ENCODE measurements around the gene PTRHD1.

GRCh38 chr2:24831221-24832072 is 38.3 kb upstream of the PTRHD1 start:
- TF ChIP-seq, protein P1, sequence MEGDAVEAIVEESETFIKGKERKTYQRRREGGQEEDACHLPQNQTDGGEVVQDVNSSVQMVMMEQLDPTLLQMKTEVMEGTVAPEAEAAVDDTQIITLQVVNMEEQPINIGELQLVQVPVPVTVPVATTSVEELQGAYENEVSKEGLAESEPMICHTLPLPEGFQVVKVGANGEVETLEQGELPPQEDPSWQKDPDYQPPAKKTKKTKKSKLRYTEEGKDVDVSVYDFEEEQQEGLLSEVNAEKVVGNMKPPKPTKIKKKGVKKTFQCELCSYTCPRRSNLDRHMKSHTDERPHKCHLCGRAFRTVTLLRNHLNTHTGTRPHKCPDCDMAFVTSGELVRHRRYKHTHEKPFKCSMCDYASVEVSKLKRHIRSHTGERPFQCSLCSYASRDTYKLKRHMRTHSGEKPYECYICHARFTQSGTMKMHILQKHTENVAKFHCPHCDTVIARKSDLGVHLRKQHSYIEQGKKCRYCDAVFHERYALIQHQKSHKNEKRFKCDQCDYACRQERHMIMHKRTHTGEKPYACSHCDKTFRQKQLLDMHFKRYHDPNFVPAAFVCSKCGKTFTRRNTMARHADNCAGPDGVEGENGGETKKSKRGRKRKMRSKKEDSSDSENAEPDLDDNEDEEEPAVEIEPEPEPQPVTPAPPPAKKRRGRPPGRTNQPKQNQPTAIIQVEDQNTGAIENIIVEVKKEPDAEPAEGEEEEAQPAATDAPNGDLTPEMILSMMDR (IDR thresholded peaks at IDR 0.05; ENCODE audit: borderline replicate concordance, extremely low read depth, low read length, poor library complexity, severe bottlenecking): no peak
- TF ChIP-seq EZH2 (IDR thresholded peaks at IDR 0.05; ENCODE audit: borderline replicate concordance, low read depth, low read length, severe bottlenecking): no peak

Measured in DND-41 (cell line).